HG03432 (cell line): ENCODE data around the gene MOK.
"Not testable (repeated sequence)": the region's sequence is repeated elsewhere in the genome, so short reads cannot be mapped to it uniquely, and the experiment has no call there.

ENCODE experiments used
- ATAC-seq: cut with Tn5 transposase; IDR thresholded peaks from one replicate; pipeline ENCODE4 v1.9.1; 2021; ENCODE audit warnings: mild to moderate bottlenecking, moderate library complexity; ENCODE audit not compliant: unreplicated experiment

MOK gene

DNA sequence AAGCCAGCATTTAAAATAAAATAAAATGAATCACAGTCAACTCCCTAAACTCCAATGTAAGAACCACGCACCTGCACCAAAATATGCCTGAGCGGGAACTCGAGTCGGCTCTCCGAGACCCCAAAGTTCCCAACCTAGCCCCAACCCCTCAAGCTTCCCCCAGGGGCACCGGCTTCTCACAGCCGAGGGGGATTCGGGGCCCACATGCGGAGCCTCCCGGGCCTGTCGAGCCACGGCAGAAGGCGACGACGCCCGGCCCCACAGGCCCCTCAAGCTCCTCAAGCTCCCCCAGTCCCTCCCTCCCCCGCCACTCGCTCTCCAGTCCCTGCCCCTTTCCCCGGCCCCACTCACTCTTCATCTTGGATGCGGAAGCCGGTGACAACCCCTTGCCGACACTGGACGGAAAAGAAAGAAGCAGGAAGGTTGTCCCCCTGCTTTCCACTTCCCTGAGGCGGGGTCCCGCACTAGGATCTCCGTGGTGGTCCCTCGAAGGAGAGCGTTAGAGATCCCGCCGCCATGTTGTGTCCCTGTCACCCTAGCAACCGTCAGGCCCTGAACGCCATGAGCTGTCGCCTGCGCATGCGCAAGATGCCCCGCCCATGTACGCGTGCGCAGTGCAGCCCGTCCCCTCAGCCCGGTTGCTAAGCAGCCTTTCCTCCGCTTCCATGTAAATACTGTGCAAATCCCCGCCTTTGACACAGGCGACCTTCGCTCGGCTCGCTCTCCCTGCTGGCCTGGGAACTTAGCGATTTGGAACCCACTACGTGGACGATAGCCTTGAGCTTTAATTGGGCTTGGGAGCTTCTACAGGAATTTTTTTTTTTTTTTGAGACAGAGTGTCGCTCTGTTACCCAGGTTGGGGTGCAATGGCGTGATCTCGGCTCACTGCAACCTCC, at the start of gene MOK:
Gene MOK, minus strand, starts transcription at position 554 of the 896 bp plus-strand sequence. Its CDS starts 196 bp downstream, at position 358.
- peak; percentile 95 for ATAC-seq

DNA sequence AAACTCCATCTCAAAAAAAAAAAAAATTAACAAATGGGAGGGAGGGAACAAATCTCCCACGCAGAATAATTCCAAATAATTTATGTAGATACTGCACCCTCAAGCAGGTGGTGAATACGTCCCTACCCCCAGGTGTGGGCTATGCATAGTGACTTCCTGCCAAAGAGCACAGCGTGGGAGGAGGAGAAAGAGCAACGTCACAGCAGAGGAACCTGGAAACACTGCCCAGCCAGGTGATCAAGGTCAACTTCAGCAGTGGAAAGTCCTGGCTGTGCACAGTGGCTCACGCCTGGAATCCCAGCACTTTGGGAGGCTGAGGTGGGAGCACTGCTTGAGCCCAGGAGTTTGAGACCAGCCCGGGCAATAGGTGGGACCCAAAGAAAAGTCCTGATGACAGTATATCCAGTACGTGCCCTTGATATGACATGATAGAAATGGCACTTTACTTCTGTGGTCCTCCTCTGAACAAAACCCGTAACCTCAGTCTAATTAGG, 48.2 kb upstream of the MOK start:
- ATAC-seq = no peak

- ATAC-seq = no peak
Observed at GRCh38 chr14:102352213-102352612, 47.2 kb upstream of the MOK start.

DNA sequence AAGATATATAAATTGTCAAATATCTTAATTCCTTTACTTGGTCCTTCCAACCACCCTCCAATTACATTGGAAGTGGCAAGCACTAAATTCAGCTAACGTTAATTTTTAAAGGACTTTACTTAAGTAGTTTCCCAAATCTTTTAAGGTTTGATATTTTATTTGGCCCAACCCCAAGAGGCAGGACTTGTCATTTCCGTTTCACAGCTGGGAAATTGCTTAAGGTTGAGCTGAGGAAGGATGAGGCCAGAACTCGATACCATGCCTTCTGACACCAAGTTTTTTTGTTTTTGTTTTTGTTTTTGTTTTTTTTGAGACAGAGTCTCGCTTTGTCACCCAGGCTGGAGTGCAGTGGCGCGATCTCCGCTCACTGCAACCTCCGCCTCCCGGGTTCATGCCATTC, 46.6 kb upstream of the MOK start:
- ATAC-seq = not testable (repeated sequence)

DNA sequence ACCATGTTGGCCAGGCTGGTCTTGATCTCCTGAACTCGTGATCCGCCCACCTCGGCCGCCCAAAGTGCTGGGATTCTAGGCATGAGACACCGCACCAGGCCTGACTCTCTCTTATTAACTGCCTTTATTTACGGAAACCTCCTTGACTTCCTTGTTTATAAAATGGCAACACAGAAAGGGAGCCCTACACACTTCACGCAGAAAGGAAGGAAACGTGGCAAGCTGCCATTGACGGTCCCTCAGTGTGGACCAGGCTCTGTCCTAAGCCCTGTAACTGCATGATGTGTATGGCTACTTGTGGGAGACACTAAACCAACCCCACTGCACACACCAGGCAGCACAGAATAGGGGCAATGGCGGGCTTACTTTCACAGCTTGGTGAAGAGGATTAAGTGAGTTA, 46.1 kb upstream of the MOK start:
- ATAC-seq = no peak

GRCh38 chr14:102348376-102348775, 43.4 kb upstream of the MOK start:
- no peak for ATAC-seq

DNA sequence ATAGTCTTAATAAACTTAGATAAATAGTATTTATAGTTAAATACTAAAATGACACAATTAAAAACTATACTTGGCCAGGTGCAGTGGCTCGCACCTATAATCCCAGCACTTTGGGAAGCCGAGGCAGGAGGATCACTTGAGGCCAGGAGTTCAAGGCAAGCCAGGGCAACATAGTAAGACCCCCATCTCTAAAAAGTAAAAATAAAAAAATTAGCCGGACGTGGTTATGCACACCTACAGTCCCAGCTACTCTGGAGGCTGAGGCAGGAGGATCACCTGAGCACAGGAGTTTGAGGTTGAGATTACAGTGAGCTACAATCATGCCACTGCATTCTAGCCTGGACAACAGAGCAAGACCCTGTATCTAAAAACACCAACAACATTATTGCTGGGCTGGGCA, 41.7 kb upstream of the MOK start:
- ATAC-seq = no peak

DNA sequence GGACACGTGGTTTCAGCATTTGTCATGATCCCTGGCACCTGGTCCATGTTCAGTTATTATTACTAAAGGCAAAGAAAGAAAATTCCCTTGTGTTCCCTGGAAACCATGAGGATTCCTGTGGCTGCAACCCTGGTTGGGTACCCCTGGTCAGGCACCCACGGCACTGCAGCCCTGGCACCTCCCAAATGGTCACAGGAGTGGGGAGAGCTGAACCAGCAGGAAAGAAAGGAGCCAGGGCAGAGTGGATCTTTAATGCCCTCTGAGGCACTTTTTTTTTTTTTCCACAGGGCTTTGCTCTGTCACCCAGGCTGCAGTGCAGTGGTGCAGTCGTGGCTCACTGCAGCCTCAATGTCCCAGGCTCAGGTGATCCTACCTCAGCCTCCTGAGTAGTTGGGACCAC, 40.3 kb upstream of the MOK start:
- ATAC-seq = no peak

GRCh38 chr14:102344485-102344884, 39.5 kb upstream of the MOK start:
- ATAC-seq = no peak

DNA sequence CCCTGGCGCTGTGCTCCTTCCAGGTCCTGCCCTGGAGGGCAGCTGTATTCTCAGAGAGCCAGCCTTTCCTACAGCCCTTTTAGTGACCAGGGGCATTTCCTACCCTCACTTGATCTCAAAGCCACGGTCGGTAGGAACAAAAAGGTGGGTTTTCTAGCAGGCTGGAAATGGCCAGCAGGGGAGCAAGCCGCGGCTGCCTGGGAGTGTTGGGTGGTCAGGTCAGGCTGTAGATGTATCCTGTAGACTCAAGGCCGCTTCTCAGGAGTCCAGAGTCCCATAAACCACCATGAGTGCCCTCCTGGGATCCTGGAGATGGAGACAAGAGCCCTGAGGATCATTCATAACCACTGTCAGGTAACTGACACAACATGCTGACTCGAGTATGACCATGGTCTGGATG, 39.1 kb upstream of the MOK start:
- ATAC-seq = no peak

GRCh38 chr14:102342238-102342637, 37.3 kb upstream of the MOK start:
- no peak for ATAC-seq

DNA sequence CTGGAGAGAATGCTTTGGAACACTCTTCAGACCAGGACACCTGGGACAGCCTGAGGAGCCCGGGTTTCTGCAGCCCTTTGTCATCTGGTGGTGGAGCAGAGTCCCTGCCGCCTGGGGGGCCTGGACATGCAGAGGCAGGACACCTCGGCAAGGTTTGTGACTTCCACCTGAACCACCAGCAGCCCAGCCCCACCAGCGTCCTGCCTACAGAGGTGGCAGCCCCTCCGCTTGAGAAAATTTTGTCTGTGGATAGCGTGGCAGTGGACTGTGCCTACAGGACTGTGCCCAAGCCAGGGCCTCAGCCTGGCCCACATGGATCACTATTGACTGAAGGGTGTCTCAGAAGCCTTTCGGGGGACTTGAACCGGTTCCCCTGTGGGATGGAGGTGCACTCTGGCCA, 36.6 kb upstream of the MOK start:
- no peak for ATAC-seq

DNA sequence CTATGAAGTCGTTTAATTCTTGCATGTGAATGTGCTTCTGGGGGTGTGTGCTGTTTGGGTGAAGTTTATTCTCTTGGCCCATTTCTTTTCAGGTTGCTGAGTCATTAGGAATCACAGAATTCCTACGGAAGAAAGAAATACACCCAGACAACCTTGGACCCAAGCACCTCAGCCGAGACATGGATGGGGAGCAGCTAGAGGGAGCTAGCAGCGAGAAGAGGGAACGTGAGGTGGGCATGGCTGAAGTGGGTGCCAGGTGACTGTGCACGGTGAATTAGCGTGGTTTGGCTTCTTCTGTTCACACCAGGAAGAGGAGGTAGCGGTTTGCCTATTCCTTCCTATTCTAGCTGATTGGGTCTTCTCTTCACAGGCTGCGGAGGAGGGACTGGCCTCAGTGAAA, 33.8 kb upstream of the MOK start:
- ATAC-seq = no peak

DNA sequence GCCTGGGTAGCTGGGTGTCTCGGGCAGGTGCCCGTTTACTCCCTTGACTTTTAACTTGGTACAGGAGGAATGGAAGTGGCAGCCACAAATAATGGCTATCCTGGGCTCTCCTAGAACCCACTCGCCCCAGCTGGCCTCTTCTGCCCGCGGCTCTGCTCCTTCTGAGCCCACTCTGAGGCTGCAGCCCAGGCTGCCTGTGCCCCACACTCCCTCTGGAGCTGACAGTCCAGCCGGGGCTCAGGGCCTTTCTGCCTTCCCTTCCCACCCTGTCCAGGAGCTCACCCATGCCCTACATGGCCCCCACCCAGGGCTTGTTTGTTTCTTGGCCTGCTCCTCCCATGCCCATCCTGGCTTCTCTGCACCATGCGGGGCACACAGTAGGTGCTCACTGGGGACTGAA, 30.2 kb upstream of the MOK start:
- ATAC-seq = no peak

- ATAC-seq = no peak
Observed at GRCh38 chr14:102333795-102334705, 29.1 kb upstream of the MOK start.

DNA sequence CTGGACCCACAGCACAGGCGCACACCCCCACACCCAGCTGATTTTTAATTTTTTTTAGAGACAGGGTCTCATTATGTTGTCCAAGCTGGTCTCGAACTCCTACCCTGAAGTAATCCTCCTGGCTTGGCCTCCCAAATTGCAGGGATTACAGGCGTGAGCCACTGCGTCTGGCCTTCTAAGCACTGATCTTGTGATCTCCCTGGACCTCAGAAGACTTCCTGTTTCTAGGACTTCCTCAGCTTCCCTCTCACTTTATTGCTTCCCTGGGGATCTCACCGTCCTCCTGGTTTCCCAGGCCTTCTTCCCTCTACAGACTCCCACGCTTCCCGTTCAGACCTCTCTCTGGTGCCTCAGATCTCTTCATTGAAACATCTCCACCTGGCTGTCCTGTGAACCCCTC, 28.4 kb upstream of the MOK start:
- ATAC-seq = no peak

DNA sequence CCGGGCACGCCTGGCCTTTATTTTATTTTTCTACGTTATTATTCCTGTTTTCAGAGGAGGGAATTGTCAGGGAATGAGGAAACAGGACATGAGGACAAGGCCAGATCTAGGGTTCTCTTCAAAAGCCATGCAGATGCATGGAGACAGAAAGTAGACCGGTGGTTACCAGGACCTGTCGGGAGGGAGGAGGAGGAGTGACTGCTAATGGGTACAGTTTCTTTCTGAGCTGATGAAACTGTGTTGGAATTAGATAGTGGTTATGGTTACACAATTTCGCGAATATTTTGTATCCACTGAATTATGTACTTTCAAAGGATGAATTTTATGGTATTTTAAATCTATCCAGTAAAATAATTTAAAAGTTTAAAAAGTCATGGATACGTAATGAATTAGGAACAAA, 25.8 kb upstream of the MOK start:
- ATAC-seq = no peak

DNA sequence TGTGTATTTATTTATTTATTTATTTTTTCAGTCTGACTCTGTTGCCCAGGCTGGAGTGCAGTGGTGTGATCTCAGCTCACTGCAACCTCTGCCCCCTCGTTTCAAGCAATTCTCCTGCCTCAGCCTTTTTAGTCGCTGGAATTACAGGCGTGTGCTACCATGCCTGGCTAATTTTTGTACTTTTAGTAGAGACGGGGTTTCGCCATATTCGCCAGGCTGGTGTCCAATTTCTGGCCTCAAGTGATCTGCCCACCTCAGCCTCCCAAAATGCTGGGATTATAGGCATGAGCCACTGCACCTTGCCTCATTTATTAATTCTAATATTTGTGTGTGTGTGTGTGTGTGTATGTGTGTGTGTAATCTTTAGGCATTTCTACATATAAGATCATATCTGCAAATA, 24.4 kb upstream of the MOK start:
- ATAC-seq = not testable (repeated sequence)

GRCh38 chr14:102326583-102326982, 21.6 kb upstream of the MOK start:
- no peak for ATAC-seq

DNA sequence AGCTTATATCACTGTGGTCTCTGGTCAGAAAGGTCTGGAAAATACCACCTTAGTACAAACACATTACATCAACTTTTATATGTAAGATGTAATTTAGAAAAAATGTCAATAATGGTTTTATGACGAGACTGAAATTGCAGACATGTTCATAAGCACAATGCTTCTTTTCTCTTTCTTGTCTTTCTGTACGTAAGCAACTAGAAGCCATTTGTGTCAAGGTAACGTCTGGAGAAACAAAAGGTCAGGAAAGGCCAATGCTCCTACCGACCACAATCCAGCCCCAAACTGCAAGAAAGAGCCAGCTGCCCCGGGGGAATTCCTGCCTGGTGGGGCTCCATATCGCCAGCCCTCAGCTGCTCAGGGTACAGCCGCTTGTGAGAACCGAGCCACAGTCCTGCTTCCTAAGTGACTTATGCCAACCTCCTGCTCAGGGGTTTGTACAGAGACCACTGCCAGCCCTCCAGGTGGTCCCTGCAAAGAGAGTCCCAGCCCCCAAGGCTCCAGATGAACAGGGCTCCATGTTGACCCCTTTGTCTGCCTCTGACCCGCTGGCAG, 20.9 kb upstream of the MOK start:
- ATAC-seq = no peak

DNA sequence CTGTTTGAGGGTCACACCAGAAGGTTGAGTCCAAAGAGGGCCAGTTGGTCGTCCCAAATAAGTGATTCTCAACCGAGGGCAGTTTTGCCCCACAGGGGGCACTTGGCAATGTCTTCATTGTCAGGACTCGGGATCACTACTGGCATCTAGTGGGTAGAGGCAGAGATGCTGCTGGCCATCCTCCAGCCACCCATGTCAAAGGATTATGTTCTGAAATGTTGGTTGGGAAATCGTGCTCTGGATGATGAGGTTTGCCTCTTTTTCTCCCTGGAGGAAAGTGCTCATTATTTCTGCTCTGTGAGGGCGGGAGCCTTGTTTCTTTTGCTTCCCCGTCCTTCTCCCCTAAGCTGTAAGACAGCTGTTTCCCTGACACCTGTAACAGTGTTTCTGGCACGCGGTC, 18.1 kb upstream of the MOK start:
- no peak for ATAC-seq
